Measurements from ENCODE around the gene MIOS. TPM values are rescaled to one million over a fixed set of nuclear protein-coding genes. Genes with fewer than 3 reads are reported as not detected.

Gene MIOS
- total and polyA plus RNA-seq, 2 of the 8 experiments (the other 6 are each of a cell fraction or from before 2014, with no cell fraction given) = 15.5 to 50.7 TPM

DNA sequence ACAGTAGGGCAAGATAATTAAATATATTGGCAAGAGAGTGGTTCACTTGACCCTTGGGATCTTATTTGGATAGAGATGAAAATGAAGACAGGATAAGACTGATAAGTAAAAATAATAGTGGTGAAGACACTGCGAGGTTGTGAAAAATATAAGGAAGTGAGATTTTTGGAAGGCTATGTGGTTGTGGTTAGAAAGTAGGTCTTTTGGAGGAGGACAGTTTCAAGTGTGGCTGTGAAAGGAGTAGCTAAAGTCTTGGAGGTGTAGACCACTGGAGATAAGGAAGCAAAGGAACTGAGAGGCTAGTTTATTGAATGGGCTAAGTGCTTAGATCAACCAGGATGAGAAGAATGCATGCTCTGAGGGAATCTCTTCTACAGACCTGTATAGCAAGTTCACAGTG lies 11.2 kb downstream of the MIOS start:
- H3K4me3 ChIP-seq (ENCODE audit: extremely low read depth in 1 of 4, insufficient read depth in 2 of 4, low read depth in 3 of 4, low read length in 4 of 4) = no peak overlapping the region
- no peak overlapping the region for H3K23ac ChIP-seq (ENCODE audit: insufficient read length)
- peaks cover 0 to 28% of the 10 kb centered on the region in 2 experiments; a peak in 2 of 4 replicates for H3K79me2 ChIP-seq (ENCODE audit: control insufficient read depth in 1 of 2, insufficient read depth in 2 of 2, low read length in 2 of 2)
- H3K56ac ChIP-seq (replicated peaks; ENCODE audit: insufficient read length, low read depth, low read length) = no peak overlapping the region
- no peak overlapping the region for H3K4me2 ChIP-seq (ENCODE audit: insufficient read depth in 1 of 2, low read depth in 2 of 2, low read length in 2 of 2)
- H3K23me2 ChIP-seq (ENCODE audit: low read depth, low read length) = no peaks in the 10 kb centered on the region
- H4K20me1 ChIP-seq (replicated peaks in 1 of 2; ENCODE audit: control insufficient read depth in 1 of 2, insufficient read depth in 2 of 2, low read length in 2 of 2) = no peaks in the 10 kb centered on the region
- no peak overlapping the region for H2BK5ac ChIP-seq (ENCODE audit: low read depth, low read length)
- H3K79me1 ChIP-seq (ENCODE audit: low read depth, low read length) = no peaks in the 10 kb centered on the region; the same call in 1 of the 2 replicates
- no peak overlapping the region for H2AK5ac ChIP-seq (ENCODE audit: low read depth, low read length)
- no peak overlapping the region for H4K5ac ChIP-seq (ENCODE audit: insufficient read length, low read depth, low read length)
- H3K9ac ChIP-seq (replicated peaks in 1 of 4; ENCODE audit: extremely low read depth in 1 of 4, low read depth in 3 of 4, low read length in 3 of 4) = no peak overlapping the region; a peak in 1 of 7 replicates
- no peak overlapping the region for H2BK20ac ChIP-seq (ENCODE audit: low read length)
- TF ChIP-seq CBX5 (IDR thresholded peaks at IDR 0.05; ENCODE audit: low read depth, low read length) (no peak), YY1 (IDR thresholded peaks at IDR 0.05; ENCODE audit: low read depth, low read length) (no peak), TAF1 (IDR thresholded peaks at IDR 0.05; ENCODE audit: low read depth, low read length) (no peak), SIRT6 (IDR thresholded peaks at IDR 0.05; ENCODE audit: low read length) (no peak), RFX5 (IDR thresholded peaks at IDR 0.05; ENCODE audit: borderline replicate concordance, low read depth, low read length) (no peak), SP1 (IDR thresholded peaks at IDR 0.05; ENCODE audit: low read depth, low read length) (no peak)
- no peak overlapping the region for H2AFZ ChIP-seq (ENCODE audit: low read length)
- peaks cover 2 to 5% (median 3%) of the 10 kb centered on the region in 4 experiments; a peak in 5 of 7 replicates for H3K4me1 ChIP-seq (replicated peaks in 1 of 4; ENCODE audit: control insufficient read depth in 3 of 4, insufficient read depth in 4 of 4, low read length in 3 of 4)
- no peak overlapping the region for H2BK15ac ChIP-seq (ENCODE audit: low read length)
- ChIA-PET POLR2A (ENCODE audit: partially characterized antibody) (interaction anchor here (1.0 to 2.7 kb wide), 2 partner anchors 10 to 14 kb away, joined by 3 to 12 read pairs; partner anchors contain the start of gene MIOS), CTCF (ENCODE audit: partially characterized antibody) (interaction anchor here (0.7 to 1.1 kb wide), 2 partner anchors 88 to 854 kb away, joined by 3 read pairs; no protein-coding TSS in a partner anchor)
- no peak overlapping the region for H3K14ac ChIP-seq (ENCODE audit: insufficient read length)
- H3K4ac ChIP-seq (replicated peaks; ENCODE audit: insufficient read length, low read depth, low read length) = no peak overlapping the region
- no peak overlapping the region for H2BK120ac ChIP-seq (replicated peaks; ENCODE audit: low read depth, low read length)
- H4K8ac ChIP-seq (ENCODE audit: extremely low read depth, insufficient read depth, low read length) = no peak overlapping the region
- no peak for FAIRE-seq
- no peak overlapping the region for H2BK12ac ChIP-seq (ENCODE audit: low read depth, low read length)
- H4K91ac ChIP-seq (replicated peaks; ENCODE audit: insufficient read length, low read length) = no peak overlapping the region
- 87 to 100% methylated on average over 1 of the region's 1 CpG for WGBS, 2 experiments (ENCODE audit: extremely low coverage in 1 of 2, insufficient coverage in 1 of 2, insufficient read length in 1 of 2, insufficient replicate concordance in 2 of 2, low coverage in 1 of 2, low lambda C conversion rate in 2 of 2, missing lambda C conversion rate in 1 of 2)
- H3K9me3 ChIP-seq (ENCODE audit: insufficient read depth in 2 of 2, low read depth in 1 of 2, low read length in 1 of 2) = no peaks in the 10 kb centered on the region
- H3K27me3 ChIP-seq (replicated peaks in 1 of 4; ENCODE audit: control insufficient read depth in 3 of 4, extremely low read depth in 1 of 4, insufficient read depth in 3 of 4, low read length in 3 of 4) = no peaks in the 10 kb centered on the region
- no peak overlapping the region for H3K27ac ChIP-seq (ENCODE audit: low read depth, low read length)
- H3K18ac ChIP-seq (ENCODE audit: extremely low read depth, low read length) = no peak overlapping the region
- peaks cover 0 to 20% (median 2%) of the 10 kb centered on the region in 4 experiments; a peak in 2 of 8 replicates for H3K36me3 ChIP-seq (ENCODE audit: control insufficient read depth in 2 of 4, insufficient read depth in 4 of 4, low read length in 3 of 4)
- DNase-seq (ENCODE audit: low read depth in 1 of 2, low spot score in 2 of 2) = no peak

Data from H1 (cell line).